Sigmoid colon (tissue), 4 donors: ENCODE measurements around the gene PARVB.

Source experiments
- CTCF ChIP-seq, 4 experiments: fragments of 450-650 bp in 3 of 4; fragments of 200-600 bp in 1 of 4; IDR thresholded peaks; one replicate each; pipeline ENCODE4 v1.5.1; 2016 to 2019; ENCODE audit warnings: antibody characterized with exemption in 4 of 4, mild to moderate bottlenecking in 3 of 4, moderate library complexity in 2 of 4
- EP300 ChIP-seq, 4 donors: sonication (generic); formaldehyde crosslinking; IDR thresholded peaks; one replicate each; pipeline ENCODE4 v1.6.1; 2017; ENCODE audit warnings: antibody characterized with exemption in 4 of 4
- POLR2A ChIP-seq, 2 donors: fragments of 450-650 bp; IDR thresholded peaks; one replicate each; pipeline ENCODE4 v1.6.1; 2016; ENCODE audit warnings: antibody characterized with exemption in 2 of 2, mild to moderate bottlenecking in 2 of 2, moderate library complexity in 2 of 2
- POLR2AphosphoS5 ChIP-seq, 4 donors: sonication (generic); formaldehyde crosslinking; IDR thresholded peaks; one replicate each; pipeline ENCODE4 v1.6.1; 2017; ENCODE audit warnings: antibody characterized with exemption in 4 of 4

GRCh38 chr22:44032126-44032730 is 8.1 kb downstream of the PARVB start:
- no peak for TF ChIP-seq CTCF (IDR thresholded peaks at IDR 0.05)
- TF ChIP-seq POLR2A (IDR thresholded peaks at IDR 0.05): no peak
- TF ChIP-seq POLR2AphosphoS5 (IDR thresholded peaks at IDR 0.05): no peak
- TF ChIP-seq EP300 (IDR thresholded peaks at IDR 0.05): no peak
